ENCODE measurements around the gene JAK3. TPM values are rescaled to one million over a fixed set of nuclear protein-coding genes. Genes with fewer than 3 reads are reported as not detected.

The JAK3 gene
- total and polyA plus RNA-seq, 10 of the 15 experiments (the other 5 are each of a cell fraction or from before 2014, with no cell fraction given), result 7.8 to 67.9 (median 33.3) TPM

- peak overlapping the region; percentile 86 for H3K4me2 ChIP-seq (ENCODE audit: control insufficient read depth, insufficient read depth)
- peaks cover 33% of the 10 kb centered on the region for H3K4me1 ChIP-seq (ENCODE audit: control insufficient read depth, insufficient read depth, low read length)
- no peaks in the 10 kb centered on the region for H4K20me1 ChIP-seq (ENCODE audit: control insufficient read depth, insufficient read depth)
- TF ChIP-seq MEF2B (IDR thresholded peaks at IDR 0.05; ENCODE audit: partially characterized antibody, poor library complexity, severe bottlenecking), result no peak
- peak; percentile 58 to 61; a peak in 3 of 4 replicates for TF ChIP-seq IKZF2 (IDR thresholded peaks at IDR 0.05)
- TF ChIP-seq IKZF1 (conservative IDR thresholded peaks at IDR 0.05), result peak; percentile 49
- TF ChIP-seq ETV6 (conservative IDR thresholded peaks at IDR 0.05 in 1 of 2, IDR thresholded peaks at IDR 0.05 in 1 of 2; ENCODE audit: borderline replicate concordance in 1 of 2, low read depth in 1 of 2), result no peak
- no peak for TF ChIP-seq SMAD1 (IDR thresholded peaks at IDR 0.05; ENCODE audit: low read depth, partially characterized antibody)
- peak; percentile 65 for TF ChIP-seq RUNX3 (IDR thresholded peaks at IDR 0.05; ENCODE audit: low read length)
- no peak for TF ChIP-seq RFX5 (IDR thresholded peaks at IDR 0.05; ENCODE audit: low read depth, low read length)
- TF ChIP-seq ZSCAN29 (IDR thresholded peaks at IDR 0.05), result no peak
- no peak for FAIRE-seq
- H3K9me3 ChIP-seq (replicated peaks; ENCODE audit: control insufficient read depth, insufficient read depth, low read length), result no peaks in the 10 kb centered on the region; the same call in 2 of the 3 replicates
- RAD21 ChIA-PET (ENCODE audit: unreplicated experiment), result interaction anchor here (0.9 to 1.5 kb wide), 2 partner anchors 13 to 94 kb away, joined by 3 to 5 read pairs; partner anchors contain the start of gene RPL18A
- H3K4me3 ChIP-seq, result peak overlapping the region; percentile 72
- CTCF ChIA-PET, result interaction anchor here (0.7 kb wide), 1 partner anchor 170 kb away, joined by 3 read pairs; no protein-coding TSS in a partner anchor
- H3K36me3 ChIP-seq (ENCODE audit: control insufficient read depth in 2 of 2, insufficient read depth in 2 of 2, low read length in 1 of 2), result peaks cover 3 to 17% of the 10 kb centered on the region in 2 experiments
- intact Hi-C loops (cut with micrococcal nuclease; ENCODE audit: unreplicated experiment) (no loop called here), in situ Hi-C loops (cut with MboI) (no loop called here)
- no peak for ATAC-seq
- H3K9ac ChIP-seq (ENCODE audit: control insufficient read depth, insufficient read depth, low read length), result peak overlapping the region; percentile 83
- no peak overlapping the region; the same call in 1 of the 2 replicates for H2AFZ ChIP-seq (ENCODE audit: control insufficient read depth, low read depth, low read length)
- POLR2A ChIA-PET, result interaction anchor here (1.5 kb wide), 1 partner anchor 13 kb away, joined by 5 read pairs; the partner anchor contains the start of gene RPL18A
- peak; percentile 19 for DNase-seq (ENCODE audit: low read depth, low spot score)
- BruUV-seq (replicated peaks), result no TSS peak
- peaks cover 28% of the 10 kb centered on the region for H3K79me2 ChIP-seq (ENCODE audit: control insufficient read depth, insufficient read depth, low read length)
- H3K27me3 ChIP-seq (replicated peaks in 1 of 2; ENCODE audit: control insufficient read depth in 2 of 2, insufficient read depth in 2 of 2, low read length in 1 of 2), result no peaks in the 10 kb centered on the region
- SMC1A ChIA-PET (ENCODE audit: uncharacterized antibody, unreplicated experiment), result interaction anchor here (1.4 to 2.9 kb wide), 3 partner anchors 10 to 13 kb away, joined by 3 to 9 read pairs (median 7); partner anchors contain the start of gene RPL18A
- WGBS (ENCODE audit: insufficient coverage, insufficient replicate concordance, low lambda C conversion rate, missing lambda C conversion rate), result 13% methylated on average over 8 of the region's 8 CpGs
- H3K27ac ChIP-seq (ENCODE audit: control insufficient read depth, insufficient read depth), result peak overlapping the region; percentile 71
Measured at GRCh38 chr19:17846146-17846545, 1.6 kb downstream of the JAK3 start.

Data from GM12878 (cell line).